GM12864 (cell line): ENCODE results near the gene SYTL1.

Source experiments
- DNase-seq: peaks from one replicate; pipeline ENCODE4 v3.0.0-alpha.2; 2011; ENCODE audit warnings: low read depth
- H3K4me3 ChIP-seq: 2 replicates; pipeline ENCODE4 v1.5.1; 2011; ENCODE audit warnings: mild to moderate bottlenecking, low read depth, low read length, control low read depth
- TF ChIP-seq, protein P1 (sequence below): IDR thresholded peaks from 2 replicates; pipeline ENCODE4 v1.5.1; 2011; ENCODE audit warnings: low read depth, mild to moderate bottlenecking, moderate library complexity, low read length, control low read depth, inconsistent platforms; ENCODE audit errors: missing control alignments

The SYTL1 gene, protein sequence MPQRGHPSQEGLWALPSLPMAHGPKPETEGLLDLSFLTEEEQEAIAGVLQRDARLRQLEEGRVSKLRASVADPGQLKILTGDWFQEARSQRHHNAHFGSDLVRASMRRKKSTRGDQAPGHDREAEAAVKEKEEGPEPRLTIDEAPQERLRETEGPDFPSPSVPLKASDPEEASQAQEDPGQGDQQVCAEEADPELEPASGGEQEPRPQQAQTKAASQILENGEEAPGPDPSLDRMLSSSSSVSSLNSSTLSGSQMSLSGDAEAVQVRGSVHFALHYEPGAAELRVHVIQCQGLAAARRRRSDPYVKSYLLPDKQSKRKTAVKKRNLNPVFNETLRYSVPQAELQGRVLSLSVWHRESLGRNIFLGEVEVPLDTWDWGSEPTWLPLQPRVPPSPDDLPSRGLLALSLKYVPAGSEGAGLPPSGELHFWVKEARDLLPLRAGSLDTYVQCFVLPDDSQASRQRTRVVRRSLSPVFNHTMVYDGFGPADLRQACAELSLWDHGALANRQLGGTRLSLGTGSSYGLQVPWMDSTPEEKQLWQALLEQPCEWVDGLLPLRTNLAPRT

DNA sequence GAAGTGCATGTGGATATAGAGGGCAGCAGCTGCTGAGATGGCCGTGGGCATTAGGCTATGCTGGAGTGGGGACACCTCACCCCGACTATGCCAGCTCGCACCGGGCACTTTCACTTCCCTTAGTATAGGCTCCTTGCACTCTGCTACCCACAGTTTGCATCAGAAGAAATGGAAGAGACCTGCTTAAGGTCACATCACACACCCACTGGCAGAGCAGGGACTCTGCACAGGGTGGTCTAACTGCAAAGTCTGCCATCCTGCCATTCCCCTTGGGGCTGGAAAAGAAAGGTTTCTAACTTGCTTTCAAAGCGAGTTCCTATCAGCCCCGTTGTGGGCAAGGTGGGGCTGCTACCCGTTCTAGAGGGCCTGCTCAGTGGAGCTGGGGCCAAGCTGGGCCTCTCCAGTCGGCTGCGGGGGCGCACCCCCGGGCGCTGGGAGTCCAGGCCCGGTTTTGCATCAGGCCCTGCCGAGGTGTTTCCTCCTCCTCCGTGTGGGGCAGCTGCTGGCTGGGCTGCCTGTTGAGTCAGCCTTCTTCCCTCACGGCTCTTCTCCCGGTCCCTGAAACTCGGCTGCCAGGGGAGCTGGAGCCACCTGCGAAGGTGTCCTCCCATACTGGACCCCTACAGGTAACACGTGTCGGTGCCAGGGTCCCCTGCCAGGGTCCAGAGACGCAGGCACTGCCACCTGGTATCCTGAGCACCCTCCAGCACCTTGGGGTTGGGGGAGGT lies at the start of gene SYTL1:
Gene SYTL1, plus strand, starts transcription at position 498 of the 728 bp plus-strand sequence. CDS start 3,313 bp downstream, outside the sequence.
- TF ChIP-seq, protein P1, sequence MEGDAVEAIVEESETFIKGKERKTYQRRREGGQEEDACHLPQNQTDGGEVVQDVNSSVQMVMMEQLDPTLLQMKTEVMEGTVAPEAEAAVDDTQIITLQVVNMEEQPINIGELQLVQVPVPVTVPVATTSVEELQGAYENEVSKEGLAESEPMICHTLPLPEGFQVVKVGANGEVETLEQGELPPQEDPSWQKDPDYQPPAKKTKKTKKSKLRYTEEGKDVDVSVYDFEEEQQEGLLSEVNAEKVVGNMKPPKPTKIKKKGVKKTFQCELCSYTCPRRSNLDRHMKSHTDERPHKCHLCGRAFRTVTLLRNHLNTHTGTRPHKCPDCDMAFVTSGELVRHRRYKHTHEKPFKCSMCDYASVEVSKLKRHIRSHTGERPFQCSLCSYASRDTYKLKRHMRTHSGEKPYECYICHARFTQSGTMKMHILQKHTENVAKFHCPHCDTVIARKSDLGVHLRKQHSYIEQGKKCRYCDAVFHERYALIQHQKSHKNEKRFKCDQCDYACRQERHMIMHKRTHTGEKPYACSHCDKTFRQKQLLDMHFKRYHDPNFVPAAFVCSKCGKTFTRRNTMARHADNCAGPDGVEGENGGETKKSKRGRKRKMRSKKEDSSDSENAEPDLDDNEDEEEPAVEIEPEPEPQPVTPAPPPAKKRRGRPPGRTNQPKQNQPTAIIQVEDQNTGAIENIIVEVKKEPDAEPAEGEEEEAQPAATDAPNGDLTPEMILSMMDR: no peak
- H3K4me3 ChIP-seq: peak within 1 kb of the TSS; percentile 76
- DNase-seq: no peak

DNA sequence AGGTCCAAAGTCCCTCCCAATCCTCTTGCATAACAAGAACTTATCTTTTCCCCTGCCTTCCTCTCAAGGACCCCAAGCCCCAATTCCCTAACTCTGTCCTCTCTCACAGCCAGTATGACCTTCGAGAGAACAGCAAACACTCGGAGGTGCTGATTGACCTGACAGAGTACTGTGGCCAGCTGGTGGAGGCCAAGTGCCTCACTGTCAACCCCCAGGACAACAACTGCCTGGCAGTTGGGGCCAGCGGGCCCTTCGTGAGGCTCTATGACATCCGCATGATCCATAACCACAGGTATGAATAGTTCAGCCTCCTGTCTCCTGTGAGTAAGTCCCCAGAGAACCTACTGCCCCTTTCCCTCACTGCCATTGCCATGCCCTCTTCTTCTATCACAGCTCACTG lies 49.7 kb upstream of the SYTL1 start:
- DNase-seq: no peak
- H3K4me3 ChIP-seq: no peak overlapping the region
- TF ChIP-seq, protein P1: no peak

DNA sequence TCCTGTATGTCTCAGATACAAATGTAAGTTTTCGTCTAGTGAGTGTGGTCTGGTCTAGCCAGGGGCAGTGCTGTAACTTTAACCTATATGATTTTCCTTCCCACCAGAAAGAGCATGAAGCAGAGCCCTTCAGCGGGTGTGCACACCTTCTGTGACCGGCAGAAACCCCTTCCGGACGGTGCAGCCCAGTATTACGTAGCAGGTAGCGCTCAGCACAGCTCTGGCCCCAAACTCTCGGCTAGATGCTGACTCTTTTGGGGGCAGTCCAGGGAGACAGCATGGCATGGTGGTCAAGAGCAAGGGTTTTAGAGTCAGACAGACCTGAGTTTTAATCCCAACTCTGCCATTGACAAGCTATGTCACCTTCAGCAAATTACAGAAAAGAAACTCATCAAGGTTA lies 47.9 kb upstream of the SYTL1 start:
- TF ChIP-seq, protein P1: no peak
- H3K4me3 ChIP-seq: no peak overlapping the region
- no peak for DNase-seq

DNA sequence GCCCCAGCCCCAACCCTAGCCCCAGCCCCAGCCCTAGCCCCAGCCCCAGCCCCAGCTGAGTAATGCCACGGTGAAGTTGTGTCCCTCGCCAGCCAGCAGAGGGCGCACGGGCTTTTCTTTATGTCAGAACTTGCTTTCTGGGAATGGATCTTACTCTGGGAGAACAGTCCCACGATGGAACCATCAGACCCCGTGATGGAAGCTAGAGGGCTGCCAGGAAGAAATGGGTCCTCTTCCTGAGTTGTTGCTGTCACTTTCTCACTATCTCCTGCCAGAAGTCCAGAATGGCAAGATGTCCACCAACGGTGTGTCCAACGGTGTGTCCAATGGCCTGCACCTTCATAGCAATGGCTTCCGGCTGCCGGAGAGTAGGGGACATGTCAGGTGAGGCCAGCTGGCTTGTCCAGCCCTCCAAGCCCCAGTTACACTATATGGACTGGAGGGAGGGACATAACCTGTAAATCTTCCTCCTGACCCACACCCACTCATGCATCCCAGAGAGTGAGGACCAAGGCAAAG lies 45.0 kb upstream of the SYTL1 start:
- DNase-seq: no peak
- TF ChIP-seq, protein P1: peak; percentile 82
- no peak overlapping the region for H3K4me3 ChIP-seq

DNA sequence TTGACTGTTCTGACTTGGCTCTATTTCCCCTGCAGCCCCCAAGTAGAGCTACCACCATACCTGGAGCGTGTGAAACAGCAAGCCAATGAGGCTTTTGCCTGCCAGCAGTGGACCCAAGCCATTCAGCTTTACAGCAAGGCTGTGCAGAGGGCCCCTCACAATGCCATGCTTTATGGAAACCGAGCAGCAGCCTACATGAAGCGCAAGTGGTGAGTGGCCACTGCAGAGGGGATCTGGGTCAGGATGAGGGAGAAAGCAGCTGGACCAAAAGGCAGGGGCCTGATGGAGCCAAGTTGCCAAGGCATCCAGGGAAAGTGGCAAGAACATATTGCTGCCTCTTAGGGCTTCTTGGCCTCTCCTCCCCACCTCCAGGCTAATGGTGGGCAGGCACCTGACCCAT lies 43.9 kb upstream of the SYTL1 start:
- DNase-seq: no peak
- no peak overlapping the region for H3K4me3 ChIP-seq
- TF ChIP-seq, protein P1: no peak

DNA sequence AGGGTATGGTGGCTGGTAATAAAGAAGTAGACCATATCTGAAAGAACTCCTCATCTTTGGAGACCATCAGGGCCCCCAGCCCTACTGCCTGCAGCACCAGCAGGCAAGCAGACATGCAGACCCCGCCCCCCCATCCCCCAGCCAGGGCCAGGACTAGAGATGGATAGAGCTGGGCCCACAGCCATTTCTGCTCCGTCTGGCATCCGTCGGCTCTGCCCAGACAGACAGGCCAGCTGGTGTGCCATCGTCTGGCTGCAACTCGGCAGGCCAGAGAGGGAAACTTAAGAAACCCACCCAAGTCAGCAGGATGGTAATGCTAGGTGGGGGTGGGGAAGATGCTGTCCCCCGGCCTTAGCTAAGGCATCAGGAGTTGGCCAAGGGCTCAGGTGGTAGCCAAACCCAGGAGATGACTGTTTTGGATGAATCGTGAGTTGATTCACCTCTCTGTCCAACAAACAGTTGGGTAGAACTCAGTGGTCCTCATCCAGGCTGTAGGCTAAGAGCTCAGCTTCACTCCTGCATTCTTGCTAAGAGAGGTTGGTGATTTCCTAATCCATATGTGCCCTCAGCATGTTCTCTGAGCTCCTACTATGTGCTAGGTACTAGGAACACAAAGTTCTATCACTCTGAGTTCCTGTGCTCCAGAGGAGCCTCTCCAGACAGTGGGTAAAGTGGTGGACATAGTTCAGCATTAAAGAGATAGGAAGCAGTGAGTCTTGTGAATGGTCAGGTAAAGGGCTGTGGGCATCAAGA lies 43.0 kb upstream of the SYTL1 start:
- no peak overlapping the region for H3K4me3 ChIP-seq
- TF ChIP-seq, protein P1: no peak
- no peak for DNase-seq
